Spleen (tissue), 11 donors: ENCODE results near the gene VGLL4. TPM values are rescaled to one million over a fixed set of nuclear protein-coding genes. Genes with fewer than 3 reads are reported as not detected.
"Not testable (repeated sequence)": the region's sequence is repeated elsewhere in the genome, so short reads cannot be mapped to it uniquely, and the experiment has no call there.

ENCODE experiments used
- DNase-seq: peaks from one replicate; pipeline ENCODE4 v3.0.0-alpha.2; 2020
- H3K27ac ChIP-seq, 8 donors: fragments of 200-600 bp; sonication (generic) in 7 of 8; 1 replicate in 4 of 8; 2 replicates in 4 of 8; pipeline versions ENCODE4 v1.5.0 to v1.8.0; 2016 to 2021; ENCODE audit warnings: inconsistent platforms in 4 of 8, mild to moderate bottlenecking in 4 of 8, moderate library complexity in 1 of 8
- H3K27me3 ChIP-seq, 7 donors: fragments of 200-600 bp; sonication (generic) in 6 of 7; replicated peaks in 1 of 7; 1 replicate in 4 of 7; 2 replicates in 3 of 7; pipeline versions ENCODE4 v1.5.0 to v1.8.0; 2016 to 2021; ENCODE audit warnings: inconsistent platforms in 3 of 7, mild to moderate bottlenecking in 1 of 7
- H3K36me3 ChIP-seq, 6 donors: fragments of 200-600 bp; sonication (generic) in 5 of 6; 1 replicate in 4 of 6; 2 replicates in 2 of 6; pipeline versions ENCODE4 v1.5.0 to v1.8.0; 2016 to 2021; ENCODE audit warnings: inconsistent platforms in 2 of 6
- H3K4me1 ChIP-seq, 6 donors: fragments of 200-600 bp; sonication (generic) in 5 of 6; 1 replicate in 3 of 6; 2 replicates in 3 of 6; pipeline versions ENCODE4 v1.5.0 to v1.8.0; 2016 to 2021; ENCODE audit warnings: inconsistent platforms in 3 of 6
- H3K4me3 ChIP-seq, 8 donors: fragments of 200-600 bp; sonication (generic) in 7 of 8; 1 replicate in 4 of 8; 2 replicates in 4 of 8; pipeline versions ENCODE4 v1.5.0 to v1.8.0; 2016 to 2021; ENCODE audit warnings: inconsistent platforms in 4 of 8, mild to moderate bottlenecking in 4 of 8, moderate library complexity in 2 of 8
- H3K9me3 ChIP-seq, 8 donors: fragments of 200-600 bp; sonication (generic) in 7 of 8; 1 replicate in 4 of 8; 2 replicates in 4 of 8; pipeline versions ENCODE4 v1.5.0 to v1.8.0; 2016 to 2021; ENCODE audit warnings: inconsistent platforms in 4 of 8
- POLR2A ChIP-seq, 3 donors: fragments of 450-650 bp; IDR thresholded peaks; one replicate each; pipeline ENCODE4 v1.5.1; 2017; ENCODE audit warnings: antibody characterized with exemption in 3 of 3, mild to moderate bottlenecking in 1 of 3
- POLR2AphosphoS5 ChIP-seq, 3 donors: sonication (generic); formaldehyde crosslinking; IDR thresholded peaks; one replicate each; pipeline ENCODE4 v1.5.1; 2017; ENCODE audit warnings: antibody characterized with exemption in 3 of 3
- WGBS, 5 donors: extraction: QIAGEN DNeasy Blood & Tissue Kit in 3 of 5; methylation state at CpG; one replicate each; pipeline versions ENCODE4 v1.1.5 to v1.1.7; 2013 to 2018; 5-methylcytosine and 5-hydroxymethylcytosine counted together
- intact Hi-C: fragments of 100-400 bp; cut with DNase I; formaldehyde crosslinking; loops from one replicate; pipeline ENCODE4 v1.15.0; 2023; ENCODE audit warnings: low total_unique reads
- polyA plus RNA-seq, 3 donors: library from polyadenylated mRNA; stranded (reverse); fragments of 200-250 nt; gene quantifications; one replicate each; pipeline ENCODE4 v1.2.1, GENCODE V29; 2013
- total RNA-seq, 7 donors: library from RNA; depleted of rRNA in 3 of 7; stranded (reverse); fragments of >200 nt in 3 of 7; fragmentation: NEBNext Ultra II Directional in 4 of 7; extraction: Animal tissue kit (Norgen Biotek cat#: 25700) in 4 of 7; gene quantifications; one replicate each; pipeline versions ENCODE4 v1.1.0 to v1.2.1, GENCODE V29; 2016 to 2021
- TF ChIP-seq, protein P1 (sequence below), 11 experiments: fragments of 200-600 bp in 7 of 11; fragments of 450-650 bp in 4 of 11; sonication (generic) in 4 of 11; IDR thresholded peaks in 8 of 11; conservative IDR thresholded peaks in 3 of 11; 1 replicate in 7 of 11; 2 replicates in 4 of 11; pipeline versions ENCODE4 v1.4.0 to v1.8.0; 2016 to 2021; ENCODE audit warnings: antibody characterized with exemption in 11 of 11, inconsistent platforms in 4 of 11, mild to moderate bottlenecking in 1 of 11
- donor health status: healthy with polysubstance abuse.
- donor health status: DM: no; HTN: no; CAD: no; lungs with moderate emphysema.
- donor health status: DM: no; HTN: no; CAD: no.
- donor health status: Bipolar disorder and iron deficiency.
- donor health status: healthy.
- donor health status: DM: no; HTN: no; CAD: no.
- donor health status: DM: yes; HTN: yes; CAD: no.

Gene VGLL4
- total and polyA plus RNA-seq, 10 donors = 13.5 to 80.2 (median 50.8) TPM

GRCh38 chr3:11596387-11596786 lies 47.3 kb downstream of the VGLL4 start:
- H3K36me3 ChIP-seq = peaks cover 0 to 50% (median 14%) of the 10 kb centered on the region in 6 donors
- no peak overlapping the region for H3K4me3 ChIP-seq
- intact Hi-C loops = no loop called here
- 80 to 94% (median 93%) methylated on average over 7 of the region's 7 CpGs for WGBS, 5 donors
- H3K27me3 ChIP-seq = no peaks in the 10 kb centered on the region
- H3K27ac ChIP-seq = no peak overlapping the region
- peaks cover 19 to 53% (median 33%) of the 10 kb centered on the region in 6 donors for H3K4me1 ChIP-seq
- no peaks in the 10 kb centered on the region for H3K9me3 ChIP-seq
- TF ChIP-seq POLR2A (IDR thresholded peaks at IDR 0.05) (no peak), POLR2AphosphoS5 (IDR thresholded peaks at IDR 0.05) (no peak)
- TF ChIP-seq, protein P1, sequence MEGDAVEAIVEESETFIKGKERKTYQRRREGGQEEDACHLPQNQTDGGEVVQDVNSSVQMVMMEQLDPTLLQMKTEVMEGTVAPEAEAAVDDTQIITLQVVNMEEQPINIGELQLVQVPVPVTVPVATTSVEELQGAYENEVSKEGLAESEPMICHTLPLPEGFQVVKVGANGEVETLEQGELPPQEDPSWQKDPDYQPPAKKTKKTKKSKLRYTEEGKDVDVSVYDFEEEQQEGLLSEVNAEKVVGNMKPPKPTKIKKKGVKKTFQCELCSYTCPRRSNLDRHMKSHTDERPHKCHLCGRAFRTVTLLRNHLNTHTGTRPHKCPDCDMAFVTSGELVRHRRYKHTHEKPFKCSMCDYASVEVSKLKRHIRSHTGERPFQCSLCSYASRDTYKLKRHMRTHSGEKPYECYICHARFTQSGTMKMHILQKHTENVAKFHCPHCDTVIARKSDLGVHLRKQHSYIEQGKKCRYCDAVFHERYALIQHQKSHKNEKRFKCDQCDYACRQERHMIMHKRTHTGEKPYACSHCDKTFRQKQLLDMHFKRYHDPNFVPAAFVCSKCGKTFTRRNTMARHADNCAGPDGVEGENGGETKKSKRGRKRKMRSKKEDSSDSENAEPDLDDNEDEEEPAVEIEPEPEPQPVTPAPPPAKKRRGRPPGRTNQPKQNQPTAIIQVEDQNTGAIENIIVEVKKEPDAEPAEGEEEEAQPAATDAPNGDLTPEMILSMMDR (IDR thresholded peaks at IDR 0.05 in 8 of 11, conservative IDR thresholded peaks at IDR 0.05 in 3 of 11) = no peak
- DNase-seq = no peak

- H3K27ac ChIP-seq, H3K4me3 ChIP-seq, DNase-seq, H3K9me3 ChIP-seq, intact Hi-C loops, H3K27me3 ChIP-seq: not testable (repeated sequence)
- WGBS, 5 donors = 85 to 92% (median 91%) methylated on average over 5 of the region's 5 CpGs
- Histone ChIP-seq H3K36me3 (peaks cover 0 to 42% (median 2%) of the 10 kb centered on the region in 6 donors), H3K4me1 (peaks cover 9 to 55% (median 29%) of the 10 kb centered on the region in 6 donors)
These were observed 48.7 kb downstream of the VGLL4 start for GRCh38 chr3:11595024-11595423.

- WGBS, 5 donors = 65 to 80% (median 77%) methylated on average over 10 of the region's 10 CpGs
- intact Hi-C loops = no loop called here
These were observed 50.2 kb downstream of the VGLL4 start for GRCh38 chr3:11593318-11594034.

GRCh38 chr3:11592445-11593298 lies 51.0 kb downstream of the VGLL4 start:
- Histone ChIP-seq H3K27ac (peak overlapping the region in 6 of 8 donors; percentile 7 to 66 (median 32)), H3K27me3 (no peaks in the 10 kb centered on the region), H3K4me1 (peaks cover 14 to 62% (median 40%) of the 10 kb centered on the region in 6 donors), H3K9me3 (no peaks in the 10 kb centered on the region), H3K36me3 (peaks cover 0 to 41% (median 0%) of the 10 kb centered on the region in 6 donors), H3K4me3 (no peak overlapping the region)
- WGBS, 5 donors = 72 to 80% (median 76%) methylated on average over 14 of the region's 14 CpGs
- TF ChIP-seq, protein P1 (IDR thresholded peaks at IDR 0.05 in 8 of 11, conservative IDR thresholded peaks at IDR 0.05 in 3 of 11) = no peak
- TF ChIP-seq POLR2AphosphoS5 (IDR thresholded peaks at IDR 0.05) (no peak), POLR2A (IDR thresholded peaks at IDR 0.05) (no peak)
- intact Hi-C loops = no loop called here
- DNase-seq = no peak

More at GRCh38 chr3:11593318-11594034, 50.2 kb downstream of the VGLL4 start:
- no peak for DNase-seq
- Histone ChIP-seq H3K4me3 (no peak overlapping the region), H3K27ac (peak overlapping the region in 3 of 8 donors; percentile 46 to 66 (median 50)), H3K9me3 (no peaks in the 10 kb centered on the region), H3K27me3 (no peaks in the 10 kb centered on the region), H3K4me1 (peaks cover 9 to 61% (median 38%) of the 10 kb centered on the region in 6 donors), H3K36me3 (peaks cover 0 to 33% (median 0%) of the 10 kb centered on the region in 6 donors)
- TF ChIP-seq, protein P1 (IDR thresholded peaks at IDR 0.05 in 8 of 11, conservative IDR thresholded peaks at IDR 0.05 in 3 of 11) = no peak
- TF ChIP-seq POLR2A (IDR thresholded peaks at IDR 0.05) = no peak
- TF ChIP-seq POLR2AphosphoS5 (IDR thresholded peaks at IDR 0.05) = no peak
